GM23338 (cell line): ENCODE results near the gene RPTOR. TPM values are rescaled to one million over a fixed set of nuclear protein-coding genes. Genes with fewer than 3 reads are reported as not detected.

Source experiments
- ATAC-seq: fragments of 200-7000 bp; cut with Tn5 transposase; 3 replicates; pipeline ENCODE4 v1.9.1; 2020
- DNase-seq: peaks from one replicate; pipeline ENCODE4 v3.0.0-alpha.2; 2015; ENCODE audit warnings: low spot score
- H2AFZ ChIP-seq: fragments of 200-600 bp; sonication (generic); 2 replicates; pipeline ENCODE4 v1.8.0; 2016; ENCODE audit warnings: antibody characterized with exemption, mild to moderate bottlenecking, moderate library complexity
- H3F3A ChIP-seq: fragments of 200-600 bp; sonication (generic); replicated peaks from 2 replicates; pipeline ENCODE4 v1.8.0; 2017; ENCODE audit warnings: antibody characterized with exemption, mixed run types, low read depth
- H3K27ac ChIP-seq: fragments of 200-600 bp; sonication (generic); 2 replicates; pipeline ENCODE4 v1.6.1; 2016; ENCODE audit warnings: low read depth
- H3K27me3 ChIP-seq: fragments of 200-600 bp; sonication (generic); 2 replicates; pipeline ENCODE4 v1.8.0; 2016; ENCODE audit warnings: mild to moderate bottlenecking, mixed run types, moderate library complexity; ENCODE audit not compliant: insufficient read depth
- H3K36me3 ChIP-seq: fragments of 200-600 bp; sonication (generic); 2 replicates; pipeline ENCODE4 v1.8.0; 2016; ENCODE audit warnings: mild to moderate bottlenecking; ENCODE audit not compliant: insufficient read depth
- H3K4me1 ChIP-seq: fragments of 200-600 bp; sonication (generic); 2 replicates; pipeline ENCODE4 v1.8.0; 2016; ENCODE audit warnings: mild to moderate bottlenecking, moderate library complexity; ENCODE audit not compliant: insufficient read depth
- H3K4me2 ChIP-seq: fragments of 200-600 bp; sonication (generic); 2 replicates; pipeline ENCODE4 v1.7.1; 2017; ENCODE audit warnings: mixed run types
- H3K4me3 ChIP-seq: fragments of 200-600 bp; sonication (generic); 2 replicates; pipeline ENCODE4 v1.6.1; 2016; ENCODE audit warnings: mixed run types
- H3K79me2 ChIP-seq: fragments of 200-600 bp; sonication (generic); replicated peaks from 2 replicates; pipeline ENCODE4 v1.8.0; 2017; ENCODE audit warnings: mild to moderate bottlenecking; ENCODE audit not compliant: insufficient read depth
- H3K9me2 ChIP-seq: fragments of 200-600 bp; sonication (generic); 2 replicates; pipeline ENCODE4 v1.8.0; 2017; ENCODE audit not compliant: insufficient read depth
- H4K20me1 ChIP-seq: fragments of 200-600 bp; sonication (generic); replicated peaks from 2 replicates; pipeline ENCODE4 v1.8.0; 2017; ENCODE audit warnings: mild to moderate bottlenecking; ENCODE audit not compliant: insufficient read depth
- H3K27ac Mint-ChIP-seq: 2 replicates; pipeline ENCODE4 v1.8.0; 2020; ENCODE audit warnings: inconsistent platforms, mild to moderate bottlenecking, moderate library complexity, mixed read lengths
- H3K27me3 Mint-ChIP-seq: 3 replicates; pipeline ENCODE4 v1.8.0; 2022; ENCODE audit warnings: low read depth, mild to moderate bottlenecking, moderate library complexity, mixed read lengths, inconsistent platforms; ENCODE audit not compliant: insufficient read depth, poor library complexity
- H3K36me3 Mint-ChIP-seq: 3 replicates; pipeline ENCODE4 v1.8.0; 2021; ENCODE audit warnings: low read depth, mild to moderate bottlenecking, inconsistent platforms, moderate library complexity, mixed read lengths
- H3K4me1 Mint-ChIP-seq: 3 replicates; pipeline ENCODE4 v1.8.0; 2020; ENCODE audit warnings: mild to moderate bottlenecking, inconsistent platforms, mixed read lengths
- H3K4me3 Mint-ChIP-seq: 3 replicates; pipeline ENCODE4 v1.8.0; 2021; ENCODE audit warnings: moderate library complexity, mild to moderate bottlenecking, inconsistent platforms, mixed read lengths
- H3K9me3 Mint-ChIP-seq: 3 replicates; pipeline ENCODE4 v1.8.0; 2020; ENCODE audit warnings: moderate library complexity, mild to moderate bottlenecking, inconsistent platforms, mixed read lengths
- CREB1 ChIP-seq: fragments of 250-450 bp; sonication (Bioruptor Pico); IDR thresholded peaks from 2 replicates; pipeline ENCODE4 v1.5.0; 2020; ENCODE audit warnings: low read depth, mild to moderate bottlenecking, moderate library complexity
- EZH2 ChIP-seq: fragments of 200-600 bp; sonication (generic); IDR thresholded peaks from one replicate; pipeline ENCODE4 v1.8.0; 2017; ENCODE audit warnings: antibody characterized with exemption, mild to moderate bottlenecking, low read depth; ENCODE audit not compliant: unreplicated experiment
- EZH2phosphoT487 ChIP-seq: fragments of 200-600 bp; sonication (generic); IDR thresholded peaks from one replicate; pipeline ENCODE4 v1.8.1; 2018; ENCODE audit warnings: antibody characterized with exemption; ENCODE audit not compliant: unreplicated experiment
- JUNB ChIP-seq: IDR thresholded peaks from one replicate; pipeline ENCODE4 v1.6.1; 2016; ENCODE audit warnings: antibody characterized with exemption; ENCODE audit not compliant: unreplicated experiment
- NANOG ChIP-seq: IDR thresholded peaks from 2 replicates; pipeline ENCODE4 v1.6.1; 2016; ENCODE audit warnings: antibody characterized with exemption, borderline replicate concordance
- POLR2AphosphoS5 ChIP-seq: IDR thresholded peaks from 2 replicates; pipeline ENCODE4 v1.6.1; 2016; ENCODE audit warnings: antibody characterized with exemption, low read depth
- REST ChIP-seq: IDR thresholded peaks from one replicate; pipeline ENCODE4 v1.6.1; 2018; ENCODE audit warnings: antibody characterized with exemption; ENCODE audit not compliant: unreplicated experiment
- STAT1 ChIP-seq: IDR thresholded peaks from one replicate; pipeline ENCODE4 v1.6.1; 2016; ENCODE audit warnings: antibody characterized with exemption; ENCODE audit not compliant: unreplicated experiment
- ZNF114 ChIP-seq: fragments of 250-450 bp; sonication (Bioruptor Pico); IDR thresholded peaks from 2 replicates; pipeline ENCODE4 v1.5.0; 2020; ENCODE audit warnings: mild to moderate bottlenecking, moderate library complexity
- ZNF331 ChIP-seq: fragments of 250-450 bp; sonication (Bioruptor Pico); IDR thresholded peaks from 2 replicates; pipeline ENCODE4 v1.5.0; 2020; ENCODE audit warnings: low read depth, mild to moderate bottlenecking, moderate library complexity
- ZNF462 ChIP-seq: fragments of 250-450 bp; sonication (Bioruptor Pico); IDR thresholded peaks from 2 replicates; pipeline ENCODE4 v1.5.0; 2020; ENCODE audit warnings: mild to moderate bottlenecking, moderate library complexity
- polyA plus RNA-seq: library from polyadenylated mRNA; unstranded; fragments of >200 nt; fragmentation: Nextera tagmentation; extraction: Ambion mirVana; gene quantifications from 2 replicates; pipeline ENCODE4 v1.2.1, GENCODE V29; 2016
- total RNA-seq: library from RNA; depleted of rRNA; stranded (reverse); fragments of >200 nt; shearing (Covaris generic); gene quantifications from 2 replicates; pipeline ENCODE4 v1.2.3, GENCODE V29; 2014

RPTOR gene
- total and polyA plus RNA-seq, 2 experiments from 2014 or later, result 9.5 to 38.0 TPM

DNA sequence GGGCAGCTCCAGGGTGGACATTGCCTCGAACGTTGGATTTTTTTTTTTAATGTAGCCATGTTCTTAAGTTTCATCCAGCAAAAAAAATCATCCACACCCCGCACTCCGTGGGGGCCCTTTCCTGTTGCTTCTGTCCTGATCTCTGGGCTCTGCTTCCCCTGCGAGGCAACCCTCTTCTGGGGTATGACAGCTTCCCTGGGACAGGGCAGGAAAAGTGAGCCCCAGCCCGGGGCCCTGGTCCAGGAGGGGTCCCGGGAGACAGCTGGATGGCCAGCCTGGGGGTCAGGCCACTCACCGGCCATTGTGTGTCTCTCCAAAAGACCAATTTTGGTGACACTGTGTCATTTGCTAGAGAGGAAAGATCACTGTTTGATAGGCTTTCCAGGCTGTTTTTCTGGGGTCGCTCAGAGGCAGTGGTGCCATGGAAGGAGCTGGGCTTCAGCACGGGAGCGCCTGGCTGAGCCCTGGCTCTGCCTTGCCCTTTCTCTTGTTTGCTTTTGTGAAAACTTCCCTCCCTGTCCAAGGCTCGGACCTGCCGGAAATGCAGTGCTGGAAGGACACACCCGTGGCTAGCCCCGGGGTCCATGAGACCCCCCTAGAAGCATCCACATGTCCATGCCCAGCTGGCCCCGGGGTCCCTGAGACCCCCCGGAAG, 406.0 kb downstream of the RPTOR start (continued):
- TF ChIP-seq ZNF462 (CRISPR knock-in tag) (no peak), STAT1 (no peak), ZNF331 (CRISPR knock-in tag) (no peak), CREB1 (CRISPR knock-in tag) (no peak), POLR2AphosphoS5 (no peak), NANOG (no peak), ZNF114 (no peak), EZH2phosphoT487 (no peak)

DNA sequence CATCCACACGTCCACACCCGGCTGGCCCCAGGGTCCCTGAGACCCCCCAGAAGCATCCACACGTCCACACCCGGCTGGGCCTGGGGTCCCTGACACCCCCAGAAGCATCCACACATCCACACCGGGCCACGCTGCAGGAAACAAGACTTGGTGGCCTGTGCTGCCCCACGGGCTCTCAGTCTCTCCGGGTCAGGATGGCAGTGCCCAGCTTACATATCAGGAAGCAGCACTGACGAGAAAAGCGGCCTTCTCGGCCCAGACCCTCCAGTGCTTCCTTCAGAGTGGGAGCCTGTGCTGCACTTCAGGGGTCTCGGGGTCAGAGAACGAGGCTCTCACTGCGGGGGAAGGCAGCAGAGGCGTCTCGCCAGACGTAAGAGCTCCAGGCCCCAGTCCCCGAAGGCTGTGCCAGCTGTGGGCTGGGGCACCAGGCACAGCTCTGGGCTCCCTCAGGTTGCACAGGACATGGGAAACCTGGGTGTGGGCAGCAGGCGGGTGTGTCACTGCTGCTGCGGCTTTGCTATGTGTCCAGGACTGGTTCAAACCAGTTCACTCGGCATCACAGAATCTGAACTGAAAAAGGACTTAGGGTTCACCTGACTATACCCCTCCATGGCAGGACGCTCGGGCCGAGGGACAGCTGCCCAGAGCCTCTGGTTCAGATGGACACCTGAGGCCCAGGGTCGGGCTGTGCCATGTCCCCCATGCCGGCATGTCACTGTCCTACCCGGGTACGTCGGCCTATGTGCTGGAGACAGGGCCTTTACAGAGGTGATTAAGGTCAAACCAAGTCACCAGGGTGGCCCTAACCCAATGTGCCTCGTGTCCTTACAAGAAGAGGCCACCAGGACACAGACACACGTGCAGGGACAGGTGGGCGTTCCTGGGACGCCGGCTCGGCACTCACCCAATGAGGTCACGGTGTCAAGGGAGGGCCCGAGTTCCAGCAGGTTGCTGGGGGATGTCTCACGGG, 406.8 kb downstream of the RPTOR start:
- Histone ChIP-seq H3F3A (no peaks in the 10 kb centered on the region), H3K27me3 (no peaks in the 10 kb centered on the region), H3K79me2 (no peaks in the 10 kb centered on the region), H3K36me3 (peaks cover 2% of the 10 kb centered on the region; the same call in 1 of the 2 replicates), H3K9me2 (no peaks in the 10 kb centered on the region), H4K20me1 (no peaks in the 10 kb centered on the region), H3K4me3 (no peak overlapping the region), H3K4me2 (no peak overlapping the region), H3K4me1 (no peaks in the 10 kb centered on the region), H3K27ac (no peak overlapping the region), H2AFZ (no peak overlapping the region)
- DNase-seq (no peak), ATAC-seq (no peak)
- Mint-ChIP-seq H3K36me3 (peaks cover 12% of the 10 kb centered on the region), H3K9me3 (no peaks in the 10 kb centered on the region), H3K4me1 (no peaks in the 10 kb centered on the region), H3K27ac (no peak overlapping the region), H3K27me3 (peaks cover 10% of the 10 kb centered on the region), H3K4me3 (no peak overlapping the region)
- TF ChIP-seq EZH2 (no peak), JUNB (no peak), STAT1 (no peak), EZH2phosphoT487 (no peak), REST (no peak)
